Measurements from ENCODE around the gene DOCK3. TPM values are rescaled to one million over a fixed set of nuclear protein-coding genes. Genes with fewer than 3 reads are reported as not detected.

The DOCK3 gene
- total RNA-seq, 1 experiment from 2014 or later: 5.6 TPM

- H3K4me1 Mint-ChIP-seq: 0 out of 2 replicates have a peak, but pooled peaks cover 4% of the 10 kb centered on the region
- ATAC-seq (no peak), DNase-seq (ENCODE audit: low spot score) (no peak)
- H3K36me3 Mint-ChIP-seq: no peaks in the 10 kb centered on the region
- POLR2A ChIA-PET: no interaction called here
- H3K27ac Mint-ChIP-seq: no peak overlapping the region
- H3K4me3 Mint-ChIP-seq: no peak overlapping the region
- H3K9me3 Mint-ChIP-seq: no peaks in the 10 kb centered on the region
- H3K27me3 Mint-ChIP-seq (ENCODE audit: low read depth): no peaks in the 10 kb centered on the region; the same call in 1 of the 2 replicates
- CTCF ChIA-PET: interaction anchor here (0.8 to 1.9 kb wide), 2 partner anchors 17 to 255 kb away, joined by 3 to 8 read pairs; no protein-coding TSS in a partner anchor
- TF ChIP-seq TP53 (CRISPR knock-in tag; IDR thresholded peaks at IDR 0.05): no peak
- no peak for TF ChIP-seq SMAD3 (CRISPR knock-in tag; IDR thresholded peaks at IDR 0.05; ENCODE audit: borderline replicate concordance)
Measured at GRCh38 chr3:51354731-51355615, 680.2 kb downstream of the DOCK3 start.

DNA sequence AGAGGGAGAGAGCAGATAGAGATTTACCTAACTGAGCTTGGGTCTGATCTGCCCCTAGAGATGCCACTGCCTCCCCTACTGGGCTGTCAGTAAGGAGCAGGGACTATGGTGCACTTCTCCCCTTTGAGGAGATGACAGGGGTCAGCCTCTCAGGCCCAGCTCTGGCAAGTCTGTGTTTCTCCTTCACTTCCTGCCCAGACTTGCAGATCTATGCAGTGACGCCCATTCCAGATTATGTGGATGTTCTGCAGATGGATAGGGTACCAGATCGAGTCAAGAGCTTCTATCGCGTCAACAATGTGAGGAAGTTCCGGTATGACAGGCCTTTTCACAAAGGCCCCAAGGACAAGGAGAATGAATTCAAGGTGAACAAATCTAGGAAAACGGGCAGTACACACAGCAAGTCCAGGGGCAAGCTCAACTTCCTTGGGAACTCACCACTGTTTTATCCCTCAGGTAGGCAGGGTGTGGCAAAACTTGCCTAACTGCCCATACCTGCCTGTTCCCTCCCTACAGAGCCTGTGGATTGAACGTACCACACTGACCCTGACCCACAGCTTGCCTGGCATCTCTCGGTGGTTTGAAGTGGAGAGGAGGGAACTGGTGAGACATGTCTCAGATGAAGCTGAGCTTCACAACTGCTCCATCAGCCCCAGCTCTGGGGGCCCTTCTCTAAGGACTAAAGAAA, 681.3 kb downstream of the DOCK3 start:
- Mint-ChIP-seq H3K4me1 (0 out of 2 replicates have a peak, but pooled peaks cover 4% of the 10 kb centered on the region), H3K4me3 (no peak overlapping the region), H3K36me3 (no peaks in the 10 kb centered on the region), H3K27me3 (ENCODE audit: low read depth) (no peaks in the 10 kb centered on the region; the same call in 1 of the 2 replicates), H3K27ac (no peak overlapping the region), H3K9me3 (no peaks in the 10 kb centered on the region)
- ChIA-PET CTCF (interaction anchor here (0.8 to 1.9 kb wide), 2 partner anchors 16 to 256 kb away, joined by 3 to 8 read pairs; no protein-coding TSS in a partner anchor), POLR2A (no interaction called here)
- DNase-seq (ENCODE audit: low spot score) (no peak), ATAC-seq (no peak)
- TF ChIP-seq EMX1 (CRISPR knock-in tag; IDR thresholded peaks at IDR 0.05): no peak
- TF ChIP-seq ZMAT4 (CRISPR knock-in tag; IDR thresholded peaks at IDR 0.05): no peak
- TF ChIP-seq TP53 (CRISPR knock-in tag; IDR thresholded peaks at IDR 0.05): no peak
- TF ChIP-seq ZNF263 (CRISPR knock-in tag; IDR thresholded peaks at IDR 0.05; ENCODE audit: low read depth): no peak
- TF ChIP-seq, protein P1, sequence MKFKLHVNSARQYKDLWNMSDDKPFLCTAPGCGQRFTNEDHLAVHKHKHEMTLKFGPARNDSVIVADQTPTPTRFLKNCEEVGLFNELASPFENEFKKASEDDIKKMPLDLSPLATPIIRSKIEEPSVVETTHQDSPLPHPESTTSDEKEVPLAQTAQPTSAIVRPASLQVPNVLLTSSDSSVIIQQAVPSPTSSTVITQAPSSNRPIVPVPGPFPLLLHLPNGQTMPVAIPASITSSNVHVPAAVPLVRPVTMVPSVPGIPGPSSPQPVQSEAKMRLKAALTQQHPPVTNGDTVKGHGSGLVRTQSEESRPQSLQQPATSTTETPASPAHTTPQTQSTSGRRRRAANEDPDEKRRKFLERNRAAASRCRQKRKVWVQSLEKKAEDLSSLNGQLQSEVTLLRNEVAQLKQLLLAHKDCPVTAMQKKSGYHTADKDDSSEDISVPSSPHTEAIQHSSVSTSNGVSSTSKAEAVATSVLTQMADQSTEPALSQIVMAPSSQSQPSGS (CRISPR knock-in tag; IDR thresholded peaks at IDR 0.05; ENCODE audit: borderline replicate concordance, low read depth): no peak
- no peak for TF ChIP-seq JUN (CRISPR knock-in tag; IDR thresholded peaks at IDR 0.05)
- no peak for TF ChIP-seq AR (CRISPR knock-in tag; IDR thresholded peaks at IDR 0.05)
- TF ChIP-seq ELF4 (CRISPR knock-in tag; IDR thresholded peaks at IDR 0.05; ENCODE audit: low read depth): no peak
- TF ChIP-seq, protein P2, sequence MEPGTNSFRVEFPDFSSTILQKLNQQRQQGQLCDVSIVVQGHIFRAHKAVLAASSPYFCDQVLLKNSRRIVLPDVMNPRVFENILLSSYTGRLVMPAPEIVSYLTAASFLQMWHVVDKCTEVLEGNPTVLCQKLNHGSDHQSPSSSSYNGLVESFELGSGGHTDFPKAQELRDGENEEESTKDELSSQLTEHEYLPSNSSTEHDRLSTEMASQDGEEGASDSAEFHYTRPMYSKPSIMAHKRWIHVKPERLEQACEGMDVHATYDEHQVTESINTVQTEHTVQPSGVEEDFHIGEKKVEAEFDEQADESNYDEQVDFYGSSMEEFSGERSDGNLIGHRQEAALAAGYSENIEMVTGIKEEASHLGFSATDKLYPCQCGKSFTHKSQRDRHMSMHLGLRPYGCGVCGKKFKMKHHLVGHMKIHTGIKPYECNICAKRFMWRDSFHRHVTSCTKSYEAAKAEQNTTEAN (CRISPR knock-in tag; IDR thresholded peaks at IDR 0.05): no peak
- TF ChIP-seq NFATC4 (CRISPR knock-in tag; IDR thresholded peaks at IDR 0.05): no peak
- no peak for TF ChIP-seq NR1H2 (CRISPR knock-in tag; IDR thresholded peaks at IDR 0.05)
- no peak for TF ChIP-seq ETV6 (CRISPR knock-in tag; IDR thresholded peaks at IDR 0.05)
- no peak for TF ChIP-seq TEAD4 (CRISPR knock-in tag; IDR thresholded peaks at IDR 0.05)

GRCh38 chr3:51357856-51358255, 683.1 kb downstream of the DOCK3 start:
- H3K27me3 Mint-ChIP-seq (ENCODE audit: low read depth): no peaks in the 10 kb centered on the region; the same call in 1 of the 2 replicates
- DNase-seq (ENCODE audit: low spot score) (no peak), ATAC-seq (no peak)
- H3K4me3 Mint-ChIP-seq: no peak overlapping the region
- H3K4me1 Mint-ChIP-seq: 0 out of 2 replicates have a peak, but pooled peaks cover 3% of the 10 kb centered on the region
- H3K27ac Mint-ChIP-seq: no peak overlapping the region
- ChIA-PET POLR2A (no interaction called here), CTCF (no interaction called here)
- no peaks in the 10 kb centered on the region for H3K9me3 Mint-ChIP-seq
- TF ChIP-seq GABPB1 (CRISPR knock-in tag; IDR thresholded peaks at IDR 0.05) (no peak), FOXJ3 (CRISPR knock-in tag; IDR thresholded peaks at IDR 0.05; ENCODE audit: borderline replicate concordance) (no peak), NR2C2 (CRISPR knock-in tag; IDR thresholded peaks at IDR 0.05) (no peak), MYBL2 (CRISPR knock-in tag; IDR thresholded peaks at IDR 0.05) (no peak), ZNF671 (CRISPR knock-in tag; IDR thresholded peaks at IDR 0.05) (no peak), NFYB (CRISPR knock-in tag; conservative IDR thresholded peaks at IDR 0.05; ENCODE audit: low read depth) (no peak)
- TF ChIP-seq, protein P3, sequence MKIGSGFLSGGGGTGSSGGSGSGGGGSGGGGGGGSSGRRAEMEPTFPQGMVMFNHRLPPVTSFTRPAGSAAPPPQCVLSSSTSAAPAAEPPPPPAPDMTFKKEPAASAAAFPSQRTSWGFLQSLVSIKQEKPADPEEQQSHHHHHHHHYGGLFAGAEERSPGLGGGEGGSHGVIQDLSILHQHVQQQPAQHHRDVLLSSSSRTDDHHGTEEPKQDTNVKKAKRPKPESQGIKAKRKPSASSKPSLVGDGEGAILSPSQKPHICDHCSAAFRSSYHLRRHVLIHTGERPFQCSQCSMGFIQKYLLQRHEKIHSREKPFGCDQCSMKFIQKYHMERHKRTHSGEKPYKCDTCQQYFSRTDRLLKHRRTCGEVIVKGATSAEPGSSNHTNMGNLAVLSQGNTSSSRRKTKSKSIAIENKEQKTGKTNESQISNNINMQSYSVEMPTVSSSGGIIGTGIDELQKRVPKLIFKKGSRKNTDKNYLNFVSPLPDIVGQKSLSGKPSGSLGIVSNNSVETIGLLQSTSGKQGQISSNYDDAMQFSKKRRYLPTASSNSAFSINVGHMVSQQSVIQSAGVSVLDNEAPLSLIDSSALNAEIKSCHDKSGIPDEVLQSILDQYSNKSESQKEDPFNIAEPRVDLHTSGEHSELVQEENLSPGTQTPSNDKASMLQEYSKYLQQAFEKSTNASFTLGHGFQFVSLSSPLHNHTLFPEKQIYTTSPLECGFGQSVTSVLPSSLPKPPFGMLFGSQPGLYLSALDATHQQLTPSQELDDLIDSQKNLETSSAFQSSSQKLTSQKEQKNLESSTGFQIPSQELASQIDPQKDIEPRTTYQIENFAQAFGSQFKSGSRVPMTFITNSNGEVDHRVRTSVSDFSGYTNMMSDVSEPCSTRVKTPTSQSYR (CRISPR knock-in tag; IDR thresholded peaks at IDR 0.05): no peak
- H3K36me3 Mint-ChIP-seq: no peaks in the 10 kb centered on the region

All from WTC11 (cell line).